Hair follicular keratinocyte (primary cell): ENCODE data around the gene YBX1. TPM values are rescaled to one million over a fixed set of nuclear protein-coding genes. Genes with fewer than 3 reads are reported as not detected.

ENCODE experiments used
- total RNA-seq: library from RNA; depleted of rRNA; stranded (reverse); fragments of >200 nt; gene quantifications from 2 replicates; pipeline ENCODE4 v1.2.3, GENCODE V29; 2015

The YBX1 gene
- total RNA-seq: 911 and 1,172 TPM in 2 replicates

GRCh38 chr1:42681741-42682483 is at the start of gene YBX1:
TSS of gene YBX1 (plus strand) at chr1:42682418. CDS start at chr1:42682566, 148 bp downstream.

GRCh38 chr1:42657981-42658876 is 24.0 kb upstream of the YBX1 start, which contains the start of gene PPIH:
TSS of gene PPIH (plus strand) at chr1:42658423. CDS start at chr1:42658447, 24 bp downstream.

GRCh38 chr1:42739753-42740700 is 57.8 kb downstream of the YBX1 start, which contains the start of gene CLDN19:
TSS of gene CLDN19 (minus strand) at chr1:42740236. CDS start at chr1:42740063, 173 bp downstream.

Other genes with a start within 250 kb of the YBX1 start
- 0.49 and 0.70 TPM in 2 replicates for gene ZMYND12, start 226.4 kb upstream of the YBX1 start, total RNA-seq
- gene PPCS, start 225.9 kb upstream of the YBX1 start, total RNA-seq: 50.8 and 91.4 TPM in 2 replicates
- gene CCDC30, start 219.1 kb upstream of the YBX1 start, total RNA-seq: 0.04 and 0.16 TPM in 2 replicates
- 59.0 and 89.4 TPM in 2 replicates for gene PPIH, start 24.0 kb upstream of the YBX1 start, total RNA-seq
- not detected in 2 replicates for gene CLDN19, start 57.8 kb downstream of the YBX1 start, total RNA-seq
- 42.9 and 45.5 TPM in 2 replicates for gene P3H1, start 84.6 kb downstream of the YBX1 start, total RNA-seq
- gene C1orf50, start 84.8 kb downstream of the YBX1 start, total RNA-seq: 4.2 and 6.4 TPM in 2 replicates
- not detected in 2 replicates for gene TMEM269, start 102.6 kb downstream of the YBX1 start, total RNA-seq
- gene ERMAP, start 134.7 kb downstream of the YBX1 start, total RNA-seq: 5.5 and 11.2 TPM in 2 replicates
- gene SVBP, start 135.0 kb downstream of the YBX1 start, total RNA-seq: 23.0 and 24.6 TPM in 2 replicates
- gene ZNF691, start 164.2 kb downstream of the YBX1 start, total RNA-seq: 6.0 and 6.2 TPM in 2 replicates